Measurements from ENCODE around the gene EHMT2.

The EHMT2 gene

GRCh38 chr6:31837369-31838113 lies 60.0 kb downstream of the EHMT2 start:
- DNase-seq = no peak

DNA sequence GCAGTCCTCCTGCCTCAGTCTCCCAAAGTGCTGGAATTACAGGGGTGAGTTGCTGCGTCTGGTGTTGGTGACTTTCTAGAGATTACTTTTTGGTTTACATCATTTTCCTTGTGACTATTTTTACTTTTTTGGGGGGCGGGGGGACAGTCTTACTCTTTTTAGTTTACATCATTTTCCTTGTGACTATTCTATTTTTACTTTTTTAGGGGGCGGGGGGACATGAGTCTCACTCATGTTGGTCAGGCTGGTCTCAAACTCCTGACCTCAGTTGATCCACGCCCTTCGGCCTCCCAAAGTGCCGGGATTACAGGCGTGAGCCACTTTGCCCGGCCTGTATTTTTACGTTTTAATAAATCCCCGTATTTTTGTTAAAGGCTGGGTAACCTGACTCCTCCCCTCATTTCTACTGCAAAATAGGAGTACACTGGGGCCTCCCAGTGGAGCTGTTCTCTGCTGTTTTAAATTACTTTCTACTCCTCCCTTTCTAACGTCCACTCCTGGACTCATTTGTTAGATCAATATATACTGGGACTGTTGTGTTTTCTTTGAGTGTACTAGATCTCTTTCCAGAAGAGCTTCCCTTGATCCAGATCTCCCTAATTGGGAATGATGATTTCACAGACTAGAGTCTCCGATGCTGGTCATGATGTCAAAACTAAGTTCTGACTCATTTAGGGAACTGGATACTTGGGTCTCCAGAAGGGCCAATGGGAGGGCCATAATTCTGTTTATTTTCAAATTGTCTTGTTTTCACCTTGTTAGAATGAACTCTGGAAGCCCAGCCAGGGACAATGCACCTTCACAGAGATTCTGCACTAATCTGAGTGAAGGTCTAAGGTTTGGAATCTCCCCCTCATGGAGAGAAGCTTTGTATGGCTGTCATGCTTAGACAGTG lies 60.8 kb downstream of the EHMT2 start:
- peak; percentile 58 for DNase-seq

- DNase-seq = peak in 1 of 2 donors; percentile 11
These were observed 61.4 kb downstream of the EHMT2 start for GRCh38 chr6:31836047-31836473.

DNA sequence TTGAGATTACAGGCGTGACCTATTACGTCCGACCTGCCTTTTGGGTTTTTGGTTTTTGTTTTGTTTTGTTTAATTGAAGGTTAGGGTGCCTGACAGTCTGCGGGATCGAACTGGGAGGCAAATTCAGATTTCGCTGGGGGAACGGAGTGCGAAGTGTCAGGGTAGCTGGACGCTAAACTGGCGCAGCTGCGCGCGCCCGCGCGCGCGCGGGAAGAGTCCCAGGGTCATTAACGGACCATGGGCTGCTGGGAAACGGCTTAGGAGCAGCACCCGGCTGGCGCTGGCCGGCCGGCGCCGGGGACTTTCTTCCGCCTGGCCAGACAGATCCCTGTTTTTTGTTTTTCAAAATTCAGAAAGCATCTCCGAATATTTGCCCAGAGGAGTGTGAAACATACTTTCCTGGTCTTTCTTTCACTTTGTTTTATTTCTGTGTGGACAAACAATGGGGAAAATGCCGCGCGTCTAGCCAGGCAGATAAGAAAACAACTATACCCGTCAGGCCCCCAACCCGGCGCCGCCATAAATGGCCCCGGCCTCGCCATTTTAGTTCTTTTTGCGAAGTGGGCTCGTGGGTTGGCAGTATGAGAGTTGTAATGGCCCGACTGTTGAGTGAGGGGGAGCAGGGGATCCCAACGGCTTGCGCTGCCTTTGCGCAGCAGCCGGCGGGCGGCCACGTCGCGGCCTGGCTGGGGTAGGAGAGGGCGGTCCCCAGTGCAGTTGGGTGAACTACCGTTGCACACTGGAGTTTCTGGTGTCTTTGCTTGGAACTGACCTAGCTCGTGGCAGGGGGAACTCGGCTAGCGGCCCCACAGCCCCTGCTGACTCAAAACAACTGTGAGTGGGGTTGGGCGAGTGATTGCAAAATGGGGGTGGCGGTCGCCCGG lies 62.9 kb downstream of the EHMT2 start:
- DNase-seq = peak; percentile 82 to 88

GRCh38 chr6:31831350-31832215 lies 65.9 kb downstream of the EHMT2 start:
- DNase-seq = peak; percentile 60 to 66

DNA sequence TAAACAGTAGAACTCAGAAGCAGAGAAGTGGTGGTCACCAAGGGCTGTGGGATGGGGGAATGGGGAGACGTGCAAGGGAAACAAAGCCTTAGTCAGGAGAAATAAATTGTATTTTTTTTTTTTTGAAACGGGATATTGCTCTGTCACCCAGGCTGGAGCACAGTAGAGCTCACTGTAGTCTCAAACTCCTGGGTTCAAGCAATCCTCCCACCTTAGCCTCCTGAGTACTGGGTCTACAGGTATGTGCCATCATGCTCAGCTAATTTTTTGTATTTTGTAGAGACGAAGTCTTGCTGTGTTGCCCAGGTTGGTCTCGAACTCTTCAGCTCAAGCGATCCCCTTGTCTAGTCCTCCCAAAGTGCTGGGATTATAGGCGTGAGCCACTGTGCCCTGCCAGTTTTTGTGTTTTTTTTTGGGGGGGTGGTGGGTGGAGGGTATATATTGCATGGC lies 66.6 kb downstream of the EHMT2 start:
- no peak for DNase-seq
